H1 (cell line): ENCODE measurements around the gene MCF2L. TPM values are rescaled to one million over a fixed set of nuclear protein-coding genes. Genes with fewer than 3 reads are reported as not detected.

Experiments used
- CTCF ChIA-PET: fragments of 300-600 bp; sonication (Branson Sonifier 250); formaldehyde crosslinking; loops from one replicate; lab custom pipeline; 2021; ENCODE audit not compliant: partially characterized antibody; lab: Charles Lee
- POLR2A ChIA-PET: fragments of 300-600 bp; sonication (Branson Sonifier 250); formaldehyde crosslinking; loops from one replicate; lab custom pipeline; 2021; ENCODE audit warnings: inconsistent platforms; ENCODE audit not compliant: partially characterized antibody; lab: Charles Lee
- DNase-seq, 2 experiments: peaks; one replicate each; pipeline versions ENCODE4 v3.0.0 to v3.0.0-alpha.2; 2010 to 2022; ENCODE audit warnings: low spot score in 2 of 2, low read depth in 1 of 2, mixed read lengths in 1 of 2
- FAIRE-seq: peaks from 2 replicates; lab custom pipeline; 2011; peaks lifted over from hg19 to GRCh38; lab: Jason Lieb, UNC
- H2AFZ ChIP-seq: 2 replicates; pipeline ENCODE4 v1.8.1; 2012; ENCODE audit warnings: low read length, inconsistent platforms
- H2AK5ac ChIP-seq: 2 replicates; pipeline ENCODE4 v1.6.1; 2013; ENCODE audit warnings: low read depth, low read length
- H2BK120ac ChIP-seq: replicated peaks from 2 replicates; pipeline ENCODE3; 2013; ENCODE audit warnings: low read depth, low read length, inconsistent platforms
- H2BK12ac ChIP-seq: 2 replicates; pipeline ENCODE4 v1.6.1; 2013; ENCODE audit warnings: low read depth, low read length
- H2BK15ac ChIP-seq: 2 replicates; pipeline ENCODE4 v1.6.1; 2013; ENCODE audit warnings: low read length
- H2BK20ac ChIP-seq: 2 replicates; pipeline ENCODE4 v1.6.1; 2013; ENCODE audit warnings: low read length
- H2BK5ac ChIP-seq: 2 replicates; pipeline ENCODE4 v1.6.1; 2013; ENCODE audit warnings: low read depth, low read length
- H3K14ac ChIP-seq: 2 replicates; pipeline ENCODE4 v1.6.1; 2013; ENCODE audit warnings: inconsistent platforms; ENCODE audit not compliant: insufficient read length
- H3K18ac ChIP-seq: 2 replicates; pipeline ENCODE4 v1.6.1; 2013; ENCODE audit warnings: low read length; ENCODE audit errors: extremely low read depth
- H3K23ac ChIP-seq: 2 replicates; pipeline ENCODE4 v1.6.1; 2013; ENCODE audit warnings: inconsistent platforms; ENCODE audit not compliant: insufficient read length
- H3K23me2 ChIP-seq: 2 replicates; pipeline ENCODE4 v1.6.1; 2013; ENCODE audit warnings: low read depth, low read length
- H3K27ac ChIP-seq: 2 replicates; pipeline ENCODE4 v1.6.1; 2011; ENCODE audit warnings: low read depth, low read length, inconsistent platforms
- H3K27me3 ChIP-seq, 4 experiments: replicated peaks in 1 of 4; 1 replicate in 1 of 4; 2 replicates in 3 of 4; pipeline versions ENCODE4 v1.6.1 to v1.8.1; 2011 to 2013; ENCODE audit warnings: low read length in 3 of 4, mild to moderate bottlenecking in 3 of 4, inconsistent platforms in 2 of 4, mixed read lengths in 2 of 4, moderate library complexity in 1 of 4; ENCODE audit not compliant: control insufficient read depth in 3 of 4, insufficient read depth in 3 of 4; ENCODE audit errors: extremely low read depth in 1 of 4
- H3K36me3 ChIP-seq, 4 experiments: 2 replicates each; pipeline versions ENCODE4 v1.6.1 to v1.8.1; 2011 to 2013; ENCODE audit warnings: mild to moderate bottlenecking in 4 of 4, low read length in 3 of 4, moderate library complexity in 2 of 4, control low read depth in 1 of 4, inconsistent platforms in 1 of 4; ENCODE audit not compliant: insufficient read depth in 4 of 4, control insufficient read depth in 2 of 4
- H3K4ac ChIP-seq: replicated peaks from 2 replicates; pipeline ENCODE3; 2013; ENCODE audit warnings: low read length, low read depth, mixed read lengths, inconsistent platforms; ENCODE audit not compliant: insufficient read length
- H3K4me1 ChIP-seq, 4 experiments: replicated peaks in 1 of 4; 1 replicate in 1 of 4; 2 replicates in 3 of 4; pipeline versions ENCODE4 v1.6.1 to v1.8.1; 2011 to 2013; ENCODE audit warnings: low read length in 3 of 4, inconsistent platforms in 2 of 4, mixed read lengths in 1 of 4; ENCODE audit not compliant: insufficient read depth in 4 of 4, control insufficient read depth in 3 of 4
- H3K4me2 ChIP-seq, 2 experiments: 2 replicates each; pipeline versions ENCODE4 v1.6.1 to v1.8.1; 2011 to 2013; ENCODE audit warnings: low read depth in 2 of 2, low read length in 2 of 2, control low read depth in 1 of 2, inconsistent platforms in 1 of 2, mild to moderate bottlenecking in 1 of 2; ENCODE audit not compliant: insufficient read depth in 1 of 2
- H3K4me3 ChIP-seq, 4 experiments: fragments of 200-600, 300-600 bp in 1 of 4; sonication (generic), shearing (Covaris generic), sonication (Bioruptor Twin) in 1 of 4; 2 replicates each; pipeline versions ENCODE4 v1.5.1 to v1.8.1; 2011 to 2016; ENCODE audit warnings: low read length in 4 of 4, low read depth in 3 of 4, control low read depth in 2 of 4, inconsistent platforms in 2 of 4, mild to moderate bottlenecking in 2 of 4, mixed read lengths in 1 of 4, moderate library complexity in 1 of 4; ENCODE audit not compliant: insufficient read depth in 2 of 4; ENCODE audit errors: extremely low read depth in 1 of 4
- H3K56ac ChIP-seq: replicated peaks from 2 replicates; pipeline ENCODE3; 2013; ENCODE audit warnings: low read depth, mild to moderate bottlenecking, mixed read lengths, low read length, inconsistent platforms; ENCODE audit not compliant: insufficient read length
- H3K79me1 ChIP-seq: 2 replicates; pipeline ENCODE4 v1.6.1; 2013; ENCODE audit warnings: low read depth, low read length, control low read depth
- H3K79me2 ChIP-seq, 2 experiments: 2 replicates each; pipeline versions ENCODE4 v1.6.1 to v1.8.1; 2012 to 2013; ENCODE audit warnings: low read length in 2 of 2, mild to moderate bottlenecking in 2 of 2, inconsistent platforms in 1 of 2; ENCODE audit not compliant: insufficient read depth in 2 of 2, control insufficient read depth in 1 of 2
- H3K9ac ChIP-seq, 4 experiments: replicated peaks in 1 of 4; 1 replicate in 1 of 4; 2 replicates in 3 of 4; pipeline versions ENCODE4 v1.6.1 to v1.8.1; 2011 to 2013; ENCODE audit warnings: low read depth in 3 of 4, low read length in 3 of 4, control low read depth in 2 of 4, mild to moderate bottlenecking in 2 of 4, moderate library complexity in 2 of 4, inconsistent platforms in 1 of 4; ENCODE audit errors: extremely low read depth in 1 of 4
- H3K9me3 ChIP-seq, 2 experiments: 2 replicates each; pipeline versions ENCODE4 v1.6.1 to v1.8.1; 2012 to 2013; ENCODE audit warnings: mild to moderate bottlenecking in 2 of 2, moderate library complexity in 2 of 2, control low read depth in 1 of 2, inconsistent platforms in 1 of 2, low read depth in 1 of 2, low read length in 1 of 2, mixed read lengths in 1 of 2; ENCODE audit not compliant: insufficient read depth in 2 of 2
- H4K20me1 ChIP-seq, 2 experiments: replicated peaks in 1 of 2; 2 replicates each; pipeline versions ENCODE3 to v1.8.1; 2011 to 2013; ENCODE audit warnings: inconsistent platforms in 2 of 2, low read length in 2 of 2, mild to moderate bottlenecking in 1 of 2; ENCODE audit not compliant: insufficient read depth in 2 of 2, control insufficient read depth in 1 of 2
- H4K5ac ChIP-seq: 2 replicates; pipeline ENCODE4 v1.6.1; 2013; ENCODE audit warnings: low read length, low read depth, mixed read lengths, inconsistent platforms; ENCODE audit not compliant: insufficient read length
- H4K8ac ChIP-seq: 2 replicates; pipeline ENCODE4 v1.8.0; 2013; ENCODE audit warnings: mild to moderate bottlenecking, moderate library complexity, low read length, inconsistent platforms; ENCODE audit not compliant: insufficient read depth; ENCODE audit errors: extremely low read depth
- H4K91ac ChIP-seq: replicated peaks from 2 replicates; pipeline ENCODE3; 2013; ENCODE audit warnings: low read length, mixed read lengths, inconsistent platforms; ENCODE audit not compliant: insufficient read length
- HDAC2 ChIP-seq, 2 experiments: fragments of 300-600 bp in 1 of 2; sonication (generic) in 1 of 2; IDR thresholded peaks; 2 replicates each; pipeline ENCODE4 v1.6.1; 2011 to 2012; ENCODE audit warnings: low read depth in 2 of 2, low read length in 2 of 2, mild to moderate bottlenecking in 2 of 2, moderate library complexity in 2 of 2, borderline replicate concordance in 1 of 2, inconsistent platforms in 1 of 2
- HDAC6 ChIP-seq: IDR thresholded peaks from one replicate; pipeline ENCODE4 v1.7.1; 2012; ENCODE audit warnings: low read depth, mild to moderate bottlenecking, inconsistent platforms, low read length, moderate library complexity
- JUN ChIP-seq: IDR thresholded peaks from 2 replicates; pipeline ENCODE4 v1.6.1; 2011; ENCODE audit warnings: low read depth, mild to moderate bottlenecking, improper control_type of control experiment, low read length
- KDM1A ChIP-seq: fragments of 200-600, 300-600 bp; sonication (generic); IDR thresholded peaks from 2 replicates; pipeline ENCODE4 v1.7.1; 2016; ENCODE audit warnings: mild to moderate bottlenecking, low read length, borderline replicate concordance
- KDM4A ChIP-seq: IDR thresholded peaks from one replicate; pipeline ENCODE4 v1.7.1; 2012; ENCODE audit warnings: low read depth, mild to moderate bottlenecking, moderate library complexity, low read length, inconsistent platforms; ENCODE audit not compliant: severe bottlenecking
- MAX ChIP-seq: IDR thresholded peaks from 2 replicates; pipeline ENCODE4 v1.6.1; 2012; ENCODE audit warnings: inconsistent platforms
- NANOG ChIP-seq: IDR thresholded peaks from 2 replicates; pipeline ENCODE4 v1.6.1; 2011; ENCODE audit warnings: low read length, low read depth, mild to moderate bottlenecking, inconsistent platforms; ENCODE audit not compliant: insufficient read depth, poor library complexity, severe bottlenecking
- POLR2AphosphoS5 ChIP-seq: IDR thresholded peaks from 2 replicates; pipeline ENCODE4 v1.6.1; 2011; ENCODE audit warnings: low read depth, low read length
- RFX5 ChIP-seq: IDR thresholded peaks from 2 replicates; pipeline ENCODE4 v1.6.1; 2011; ENCODE audit warnings: low read depth, low read length, improper control_type of control experiment, borderline replicate concordance
- SP1 ChIP-seq: IDR thresholded peaks from 2 replicates; pipeline ENCODE4 v1.6.1; 2011; ENCODE audit warnings: low read depth, low read length
- SP4 ChIP-seq: IDR thresholded peaks from 2 replicates; pipeline ENCODE4 v1.6.1; 2012; ENCODE audit warnings: low read length, inconsistent platforms
- TBP ChIP-seq: IDR thresholded peaks from 2 replicates; pipeline ENCODE4 v1.6.1; 2011; ENCODE audit warnings: low read depth, low read length, improper control_type of control experiment
- YY1 ChIP-seq: IDR thresholded peaks from 2 replicates; pipeline ENCODE4 v1.6.1; 2011; ENCODE audit warnings: low read depth, mild to moderate bottlenecking, low read length
- WGBS, 2 experiments: shearing (Covaris generic) in 1 of 2; methylation state at CpG; one replicate each; pipeline versions ENCODE4 v1.1.6 to v1.1.7; 2013 to 2015; ENCODE audit warnings: low lambda C conversion rate in 2 of 2, mixed read lengths in 2 of 2, inconsistent platforms in 1 of 2, low coverage in 1 of 2, missing lambda C conversion rate in 1 of 2; ENCODE audit not compliant: insufficient replicate concordance in 2 of 2, insufficient coverage in 1 of 2, insufficient read length in 1 of 2; ENCODE audit errors: extremely low coverage in 1 of 2, missing lambda C conversion rate in 1 of 2; 5-methylcytosine and 5-hydroxymethylcytosine counted together
- polyA plus RNA-seq, 7 experiments: library from polyadenylated mRNA; depleted of rRNA in 3 of 7; stranded (reverse) in 5 of 7; unstranded in 2 of 7; fragments of >200 nt in 5 of 7; fragments of 200-250 nt in 2 of 7; gene quantifications; 1 replicate in 5 of 7; 2 replicates in 1 of 7; 4 replicates in 1 of 7; pipeline versions ENCODE4 v1.2.1 to v1.2.3, GENCODE V29; 2011 to 2013; ENCODE audit warnings: missing spikeins in 2 of 7, mixed read lengths in 2 of 7
- total RNA-seq: library from RNA; stranded (reverse); fragmentation: NEBNext Ultra II Directional; extraction: Animal tissue kit (Norgen Biotek cat#: 25700); gene quantifications from 2 replicates; pipeline ENCODE4 v1.2.1, GENCODE V29; 2021

MCF2L gene
- total and polyA plus RNA-seq, 2 of the 8 experiments (the other 6 are each of a cell fraction or from before 2014, with no cell fraction given), result 10.1 to 24.4 TPM

- Histone ChIP-seq H3K14ac (no peak overlapping the region), H3K36me3 (no peaks in the 10 kb centered on the region), H2BK12ac (no peak overlapping the region), H2BK15ac (no peak overlapping the region), H3K4me1 (peaks cover 3 to 12% (median 7%) of the 10 kb centered on the region in 4 experiments), H3K27ac (no peak overlapping the region), H2AK5ac (no peak overlapping the region), H3K18ac (no peak overlapping the region), H3K4me2 (peak overlapping the region; percentile 2 to 18; a peak in 1 of 4 replicates), H3K9ac (no peak overlapping the region), H3K4me3 (no peak overlapping the region), H3K79me1 (no peaks in the 10 kb centered on the region), H3K9me3 (no peaks in the 10 kb centered on the region), H4K20me1 (peaks cover 2 to 8% of the 10 kb centered on the region in 2 experiments), H2BK20ac (no peak overlapping the region), H4K91ac (no peak overlapping the region), H3K4ac (no peak overlapping the region), H3K56ac (no peak overlapping the region), H4K5ac (no peak overlapping the region), H4K8ac (no peak overlapping the region), H3K23ac (no peak overlapping the region), H3K27me3 (no peaks in the 10 kb centered on the region; a peak in 1 of 7 replicates), H3K79me2 (no peaks in the 10 kb centered on the region), H2BK5ac (no peak overlapping the region), H2BK120ac (no peak overlapping the region), H3K23me2 (0 out of 2 replicates have a peak, but pooled peaks cover 2% of the 10 kb centered on the region), H2AFZ (no peak overlapping the region)
- ChIA-PET POLR2A (interaction anchor here (0.9 to 1.4 kb wide), 2 partner anchors 11 to 12 kb away, joined by 3 to 4 read pairs; no protein-coding TSS in a partner anchor), CTCF (interaction anchor here (1.4 to 4.2 kb wide), 5 partner anchors 8 to 72 kb away, joined by 4 to 28 read pairs (median 6); no protein-coding TSS in a partner anchor)
- FAIRE-seq (no peak), DNase-seq (no peak)
- WGBS, 2 experiments, result 79% methylated on average over 12 of the region's 12 CpGs; no CpG with 5 or more reads in 1 of the 2 experiments
- TF ChIP-seq SP4 (no peak), NANOG (no peak), YY1 (no peak), HDAC2 (IDR thresholded peaks at IDR 0.05; ENCODE audit: borderline replicate concordance in 1 of 2, low read depth in 2 of 2, low read length in 2 of 2) (no peak), MAX (no peak), KDM4A (no peak), HDAC6 (no peak), TBP (no peak), KDM1A (no peak), POLR2AphosphoS5 (no peak), JUN (no peak), SP1 (no peak), RFX5 (no peak)
Measured at GRCh38 chr13:112957295-112957677, 11.7 kb upstream of the MCF2L start.
